ENCODE results near the gene FBRSL1.

FBRSL1 gene

DNA sequence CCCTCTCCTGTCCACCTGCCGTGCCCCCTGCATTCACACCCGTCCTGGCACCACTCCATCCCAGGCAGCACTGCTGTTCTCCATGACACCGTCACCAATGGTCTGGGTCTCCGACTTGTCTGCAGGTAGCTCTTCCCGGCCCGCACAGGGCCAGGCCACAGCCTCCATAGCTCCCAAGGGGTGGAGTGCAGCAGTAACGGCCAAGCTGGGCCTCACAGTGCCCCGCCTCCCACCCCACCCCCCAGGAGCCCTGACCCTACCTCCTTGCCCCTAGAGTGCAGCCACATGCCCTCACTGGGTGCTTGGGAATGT, 12.9 kb downstream of the FBRSL1 start:
- TF ChIP-seq, protein P1, sequence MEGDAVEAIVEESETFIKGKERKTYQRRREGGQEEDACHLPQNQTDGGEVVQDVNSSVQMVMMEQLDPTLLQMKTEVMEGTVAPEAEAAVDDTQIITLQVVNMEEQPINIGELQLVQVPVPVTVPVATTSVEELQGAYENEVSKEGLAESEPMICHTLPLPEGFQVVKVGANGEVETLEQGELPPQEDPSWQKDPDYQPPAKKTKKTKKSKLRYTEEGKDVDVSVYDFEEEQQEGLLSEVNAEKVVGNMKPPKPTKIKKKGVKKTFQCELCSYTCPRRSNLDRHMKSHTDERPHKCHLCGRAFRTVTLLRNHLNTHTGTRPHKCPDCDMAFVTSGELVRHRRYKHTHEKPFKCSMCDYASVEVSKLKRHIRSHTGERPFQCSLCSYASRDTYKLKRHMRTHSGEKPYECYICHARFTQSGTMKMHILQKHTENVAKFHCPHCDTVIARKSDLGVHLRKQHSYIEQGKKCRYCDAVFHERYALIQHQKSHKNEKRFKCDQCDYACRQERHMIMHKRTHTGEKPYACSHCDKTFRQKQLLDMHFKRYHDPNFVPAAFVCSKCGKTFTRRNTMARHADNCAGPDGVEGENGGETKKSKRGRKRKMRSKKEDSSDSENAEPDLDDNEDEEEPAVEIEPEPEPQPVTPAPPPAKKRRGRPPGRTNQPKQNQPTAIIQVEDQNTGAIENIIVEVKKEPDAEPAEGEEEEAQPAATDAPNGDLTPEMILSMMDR (IDR thresholded peaks at IDR 0.05; ENCODE audit: extremely low read depth, missing control alignments): no peak
- DNase-seq (ENCODE audit: low spot score): no peak

DNA sequence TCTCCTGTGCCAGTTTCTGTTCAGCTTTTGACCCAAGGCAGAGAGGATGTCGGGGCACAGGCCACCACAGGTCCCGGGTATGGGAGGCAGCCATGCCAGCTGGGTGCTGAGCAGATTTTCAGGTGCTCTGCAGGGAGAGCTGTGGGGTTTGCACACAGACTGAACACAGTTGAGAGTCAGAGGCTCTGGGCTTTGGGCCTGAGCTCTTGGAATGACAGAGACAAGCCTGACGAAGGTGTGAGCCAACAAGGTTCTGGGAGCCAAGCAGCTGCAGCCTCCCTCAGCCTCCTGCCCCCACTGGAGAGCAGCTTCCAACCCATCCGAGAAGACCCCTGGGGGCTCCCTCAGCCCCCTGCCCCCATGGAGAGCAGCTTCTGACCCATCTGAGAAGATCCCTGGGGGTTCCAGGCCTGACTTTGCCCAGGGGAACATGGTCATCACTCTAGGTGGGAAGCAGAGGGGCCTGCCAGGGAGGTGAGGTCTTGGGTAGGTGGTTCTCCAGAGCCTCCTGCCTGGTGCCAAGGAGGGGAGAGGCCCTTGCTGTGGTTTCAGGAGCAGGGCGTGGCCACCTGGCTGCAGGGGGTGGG, 13.8 kb downstream of the FBRSL1 start:
- DNase-seq (ENCODE audit: low spot score): no peak
- TF ChIP-seq, protein P1 (IDR thresholded peaks at IDR 0.05; ENCODE audit: extremely low read depth, missing control alignments): no peak

DNA sequence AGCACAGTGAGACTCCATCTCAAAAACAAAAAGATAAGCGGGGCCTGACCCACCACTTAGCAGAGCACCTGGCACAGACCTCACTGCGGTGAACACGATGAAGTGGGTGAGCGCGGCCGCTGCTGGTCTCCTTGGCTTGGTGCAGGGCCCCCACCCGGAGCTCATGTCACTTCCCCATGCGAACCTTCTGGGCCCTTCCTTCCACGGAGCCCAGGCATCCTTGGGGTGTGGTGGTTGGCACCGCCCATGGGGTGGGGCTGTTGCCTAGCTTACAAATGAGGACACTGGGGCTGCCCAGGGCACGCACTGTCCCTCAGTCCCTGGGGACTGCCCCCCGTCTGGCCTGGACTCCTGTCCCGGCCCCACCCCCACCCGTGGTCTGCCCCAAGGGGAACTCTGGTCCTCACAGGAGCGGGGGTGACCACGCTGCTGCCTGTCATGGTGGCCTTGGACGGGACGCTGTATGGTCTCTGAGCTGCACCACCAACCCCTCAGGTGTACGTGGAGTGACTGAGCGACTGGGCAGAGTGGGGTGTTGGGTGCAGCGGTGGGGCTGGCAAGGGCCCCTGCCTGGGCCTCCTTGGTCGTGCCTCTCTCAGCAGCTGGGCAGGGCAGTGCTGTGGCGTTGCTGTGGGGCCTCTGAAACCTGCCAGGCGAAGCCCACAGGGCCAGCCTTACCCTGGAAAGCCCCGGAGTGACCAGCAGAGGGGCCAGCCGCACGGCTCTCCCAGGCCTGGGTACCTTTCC, 15.3 kb downstream of the FBRSL1 start:
- TF ChIP-seq, protein P1 (IDR thresholded peaks at IDR 0.05; ENCODE audit: extremely low read depth, missing control alignments): no peak
- DNase-seq (ENCODE audit: low spot score): no peak

DNA sequence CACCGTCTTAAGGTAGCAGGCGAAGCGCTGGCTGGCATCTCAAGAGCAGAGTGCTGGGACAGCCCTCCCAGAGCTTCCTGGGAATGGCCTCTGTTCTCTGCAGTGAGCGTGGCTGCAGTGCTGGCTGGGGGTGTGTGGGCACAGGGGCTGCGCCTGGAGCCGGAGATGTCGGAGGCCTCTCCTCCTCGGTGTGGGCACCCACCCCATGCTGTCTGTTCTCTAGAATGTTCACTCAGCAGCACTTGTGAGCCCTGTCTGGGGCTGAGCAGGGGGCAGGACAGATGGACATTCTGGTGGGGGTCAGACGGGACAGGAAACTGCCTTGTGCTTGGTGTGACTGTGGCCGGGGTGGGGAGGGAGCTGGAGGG, 15.9 kb downstream of the FBRSL1 start:
- TF ChIP-seq, protein P1 (IDR thresholded peaks at IDR 0.05; ENCODE audit: extremely low read depth, missing control alignments): no peak
- no peak for DNase-seq (ENCODE audit: low spot score)

DNA sequence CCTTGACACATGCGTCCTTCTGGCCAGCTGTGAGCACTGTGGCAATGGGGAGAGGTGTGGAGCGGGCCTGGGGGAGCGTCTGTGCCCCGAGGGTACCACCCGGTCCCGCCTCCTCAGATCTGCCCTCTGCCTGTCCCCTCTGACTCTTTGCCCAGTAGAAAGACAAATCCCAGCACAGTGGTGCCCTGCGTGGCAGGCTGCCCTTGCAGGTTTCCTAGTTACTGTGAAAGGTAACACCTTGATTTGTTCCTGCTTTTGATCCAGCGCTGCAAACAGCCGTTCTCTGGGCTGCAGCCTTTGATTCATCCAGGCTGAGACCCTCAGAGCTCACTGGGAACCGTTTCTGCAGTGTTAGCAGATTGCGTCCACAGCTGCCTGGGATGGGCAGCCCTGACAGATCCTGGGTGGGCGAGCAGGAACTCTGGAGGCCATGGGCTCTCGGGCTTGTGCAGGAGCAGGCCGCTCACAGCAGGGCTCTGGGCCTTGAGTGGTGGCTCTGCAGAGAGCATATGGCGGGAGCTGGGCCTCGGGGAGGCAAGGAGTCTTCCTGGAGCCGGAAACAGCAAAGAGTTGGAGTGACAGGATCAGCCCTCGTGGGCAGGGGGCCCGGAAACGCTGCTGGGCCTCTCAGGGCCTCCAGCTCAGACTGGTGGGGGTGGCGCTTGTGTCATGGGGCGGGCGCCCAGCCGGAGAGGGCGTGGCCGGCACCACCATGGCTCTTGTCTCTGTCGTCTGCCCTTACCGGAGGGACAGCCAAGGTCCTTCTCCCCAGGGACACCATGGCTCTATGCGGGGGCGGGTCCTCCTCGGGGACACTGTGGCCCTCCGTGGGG, 16.6 kb downstream of the FBRSL1 start:
- TF ChIP-seq, protein P1 (IDR thresholded peaks at IDR 0.05; ENCODE audit: extremely low read depth, missing control alignments): no peak
- peak; percentile 87 for DNase-seq (ENCODE audit: low spot score)

DNA sequence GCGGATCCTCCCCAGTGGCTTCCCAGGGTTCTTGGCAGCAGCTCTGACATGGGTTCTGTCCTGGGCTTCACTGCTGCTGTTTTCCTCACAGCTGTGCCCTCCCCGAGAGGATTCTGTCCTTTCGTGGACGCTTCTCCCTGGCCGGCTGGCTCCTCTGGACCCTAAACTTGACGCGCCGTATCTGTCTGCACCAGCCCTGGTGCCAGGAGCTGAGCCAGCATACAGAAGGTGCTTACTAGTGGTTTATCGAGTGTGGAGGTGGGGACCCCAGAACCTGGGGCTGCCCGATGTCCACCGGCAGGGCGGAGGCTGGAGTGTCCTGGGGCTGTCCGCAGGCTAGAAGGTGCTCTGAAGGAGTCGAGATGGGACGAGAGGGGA, 17.2 kb downstream of the FBRSL1 start:
- no peak for DNase-seq (ENCODE audit: low spot score)
- TF ChIP-seq, protein P1 (IDR thresholded peaks at IDR 0.05; ENCODE audit: extremely low read depth, missing control alignments): no peak
